Small intestine (tissue), 7 donors: Measurements from ENCODE around the gene FEM1C. TPM values are rescaled to one million over a fixed set of nuclear protein-coding genes. Genes with fewer than 3 reads are reported as not detected.

Experiments
- DNase-seq, 2 donors: peaks; one replicate each; pipeline versions ENCODE4 v3.0.0 to v3.0.0-alpha.2; 2013
- FAIRE-seq: peaks from 2 replicates; lab custom pipeline; 2012; peaks lifted over from hg19 to GRCh38; lab: Jason Lieb, UNC
- H3K27ac ChIP-seq, 3 donors: one replicate each; pipeline ENCODE4 v1.5.1; 2013; ENCODE audit warnings: low read length in 2 of 3, mild to moderate bottlenecking in 2 of 3, control low read depth in 1 of 3, inconsistent platforms in 1 of 3, low read depth in 1 of 3, moderate library complexity in 1 of 3
- H3K27me3 ChIP-seq, 3 donors: one replicate each; pipeline ENCODE4 v1.6.1; 2013; ENCODE audit warnings: low read length in 3 of 3, inconsistent platforms in 1 of 3; ENCODE audit not compliant: control insufficient read depth in 3 of 3, insufficient read depth in 3 of 3
- H3K36me3 ChIP-seq, 3 donors: one replicate each; pipeline ENCODE4 v1.6.1; 2013; ENCODE audit warnings: low read length in 3 of 3, inconsistent platforms in 1 of 3, low read depth in 1 of 3, mild to moderate bottlenecking in 1 of 3, moderate library complexity in 1 of 3; ENCODE audit not compliant: control insufficient read depth in 3 of 3, insufficient read depth in 2 of 3
- H3K4me1 ChIP-seq, 3 donors: one replicate each; pipeline ENCODE4 v1.6.1; 2013; ENCODE audit warnings: low read length in 2 of 3, inconsistent platforms in 1 of 3, low read depth in 1 of 3, mild to moderate bottlenecking in 1 of 3, moderate library complexity in 1 of 3; ENCODE audit not compliant: control insufficient read depth in 3 of 3, insufficient read depth in 2 of 3
- H3K4me3 ChIP-seq, 3 donors: one replicate each; pipeline ENCODE4 v1.5.1; 2013; ENCODE audit warnings: low read length in 3 of 3, control low read depth in 1 of 3, inconsistent platforms in 1 of 3, low read depth in 1 of 3, mild to moderate bottlenecking in 1 of 3, moderate library complexity in 1 of 3
- H3K9me3 ChIP-seq, 2 donors: one replicate each; pipeline ENCODE4 v1.6.1; 2013; ENCODE audit warnings: low read depth in 1 of 2, low read length in 1 of 2; ENCODE audit not compliant: control insufficient read depth in 2 of 2, insufficient read depth in 1 of 2
- WGBS, 3 donors: extraction: QIAGEN DNeasy Blood & Tissue Kit; methylation state at CpG; one replicate each; pipeline ENCODE4 v1.1.7; 2013; 5-methylcytosine and 5-hydroxymethylcytosine counted together
- polyA plus RNA-seq, 4 donors: library from polyadenylated mRNA; stranded (reverse) in 3 of 4; unstranded in 1 of 4; fragments of 200-250 nt in 3 of 4; fragments of 120-200 nt in 1 of 4; gene quantifications; one replicate each; pipeline versions ENCODE4 v1.2.1 to v1.2.3, GENCODE V29; 2013
- donor health status: healthy with polysubstance abuse.
- donor health status: control.
- donor health status: control.
- donor health status: Bipolar disorder and iron deficiency.
- donor health status: healthy.

FEM1C gene
- polyA plus RNA-seq, 4 donors: 7.9 to 18.9 (median 11.5) TPM

GRCh38 chr5:115583474-115583873 is 38.9 kb upstream of the FEM1C start:
- Histone ChIP-seq H3K36me3 (no peaks in the 10 kb centered on the region), H3K27ac (no peak overlapping the region), H3K9me3 (no peaks in the 10 kb centered on the region), H3K4me1 (no peaks in the 10 kb centered on the region), H3K27me3 (no peaks in the 10 kb centered on the region), H3K4me3 (no peak overlapping the region)
- FAIRE-seq: no peak
- DNase-seq: no peak
- 69 to 79% (median 76%) methylated on average over 3 of the region's 3 CpGs for WGBS, 3 donors

DNA sequence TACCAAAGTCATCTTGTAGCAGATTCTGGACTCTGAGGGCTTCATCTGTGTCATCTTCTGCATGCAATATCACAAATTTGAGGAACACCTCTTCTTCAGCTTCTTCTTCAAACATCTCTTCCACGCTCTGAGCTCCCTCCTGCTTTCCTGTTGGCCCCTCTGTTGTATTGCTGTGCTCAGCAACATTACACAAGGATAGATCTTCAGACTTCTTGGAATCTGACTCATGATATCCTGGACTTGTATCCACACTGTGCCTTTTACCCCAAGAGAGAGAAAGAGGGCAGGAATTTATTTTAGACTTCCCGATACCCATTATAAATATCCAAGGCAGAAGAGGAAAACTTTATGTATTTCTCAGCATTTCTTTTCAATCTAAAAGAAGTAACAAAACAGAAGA is 36.4 kb upstream of the FEM1C start:
- Histone ChIP-seq H3K36me3 (no peaks in the 10 kb centered on the region), H3K27ac (no peak overlapping the region), H3K9me3 (peaks cover 0 to 3% of the 10 kb centered on the region in 2 donors), H3K4me1 (no peaks in the 10 kb centered on the region), H3K27me3 (no peaks in the 10 kb centered on the region), H3K4me3 (no peak overlapping the region)
- 92 to 98% (median 96%) methylated on average over 2 of the region's 2 CpGs for WGBS, 3 donors
- FAIRE-seq (no peak), DNase-seq (no peak)

DNA sequence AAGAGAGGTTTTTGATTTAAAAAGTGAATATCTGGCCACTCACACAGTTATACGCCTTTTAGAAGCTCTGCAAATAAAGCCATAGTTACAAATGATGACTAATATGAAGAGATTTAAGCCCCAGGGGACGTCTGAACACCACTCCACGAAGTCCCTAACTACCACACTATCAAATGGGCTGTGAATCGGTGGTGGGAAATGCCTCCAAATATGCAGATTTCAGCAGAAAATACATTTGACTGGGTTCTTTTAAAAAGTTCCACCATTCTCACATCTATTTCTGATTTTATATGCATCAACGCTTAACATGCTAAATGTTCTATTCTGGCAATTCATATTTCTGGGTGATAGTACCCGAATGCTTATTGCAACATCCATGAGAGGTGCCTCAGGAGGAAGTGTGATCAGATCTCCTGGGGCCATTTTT is 35.2 kb upstream of the FEM1C start:
- Histone ChIP-seq H3K9me3 (peaks cover 0 to 3% of the 10 kb centered on the region in 2 donors), H3K36me3 (no peaks in the 10 kb centered on the region), H3K4me1 (no peaks in the 10 kb centered on the region), H3K27me3 (no peaks in the 10 kb centered on the region), H3K27ac (no peak overlapping the region), H3K4me3 (no peak overlapping the region)
- 69 to 90% (median 81%) methylated on average over 6 of the region's 6 CpGs for WGBS, 3 donors
- DNase-seq (no peak), FAIRE-seq (no peak)

DNA sequence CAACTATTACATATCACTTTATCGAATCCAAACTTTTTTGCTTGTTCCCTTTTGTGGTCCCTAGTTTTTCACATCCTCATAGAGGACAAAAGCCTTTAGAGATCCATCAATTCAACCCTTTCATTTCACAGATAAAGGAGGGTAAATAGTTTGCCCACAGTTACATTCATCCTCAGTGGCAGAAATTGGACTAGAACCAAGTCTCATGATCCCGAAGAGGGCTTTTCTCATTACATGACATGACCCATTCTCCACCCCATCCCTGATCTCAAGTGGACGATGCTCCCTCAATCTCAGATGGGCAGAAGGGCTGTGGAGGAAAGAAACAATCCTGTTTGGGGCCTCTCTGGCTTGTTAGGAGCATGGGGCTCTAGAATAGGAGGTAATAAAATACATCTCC is 34.6 kb upstream of the FEM1C start:
- no peak overlapping the region for H3K4me3 ChIP-seq
- FAIRE-seq (no peak), DNase-seq (no peak)
- H3K9me3 ChIP-seq: peaks cover 0 to 3% of the 10 kb centered on the region in 2 donors
- WGBS, 3 donors: 81 to 89% (median 87%) methylated on average over 3 of the region's 3 CpGs
- H3K27ac ChIP-seq: no peak overlapping the region
- no peaks in the 10 kb centered on the region for H3K4me1 ChIP-seq
- no peaks in the 10 kb centered on the region for H3K36me3 ChIP-seq
- H3K27me3 ChIP-seq: no peaks in the 10 kb centered on the region

DNA sequence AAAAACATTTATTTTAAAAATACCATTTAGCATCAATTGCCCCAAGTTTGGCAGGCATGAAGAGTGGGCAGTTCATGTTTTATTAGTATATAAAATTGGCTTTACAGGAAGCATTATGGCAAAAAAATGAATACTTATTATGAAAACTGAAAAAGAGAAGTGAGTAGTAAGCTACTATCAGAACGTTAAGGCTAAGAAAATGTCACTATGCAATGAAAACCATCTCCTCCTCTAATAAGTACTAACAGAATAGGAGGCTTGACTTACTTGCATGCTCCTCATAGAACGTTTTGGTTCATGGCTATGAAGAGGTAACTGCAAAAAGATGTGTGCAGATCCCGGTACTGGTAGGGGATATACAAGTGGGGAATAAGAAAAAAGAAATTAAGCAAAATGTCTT is 34.1 kb upstream of the FEM1C start:
- Histone ChIP-seq H3K9me3 (peaks cover 0 to 3% of the 10 kb centered on the region in 2 donors), H3K27me3 (no peaks in the 10 kb centered on the region), H3K4me1 (no peaks in the 10 kb centered on the region), H3K27ac (no peak overlapping the region), H3K36me3 (no peaks in the 10 kb centered on the region), H3K4me3 (no peak overlapping the region)
- WGBS, 3 donors: 77 to 93% (median 82%) methylated on average over 3 of the region's 3 CpGs
- FAIRE-seq (no peak), DNase-seq (no peak)

GRCh38 chr5:115577741-115578140 is 33.2 kb upstream of the FEM1C start:
- DNase-seq: no peak
- Histone ChIP-seq H3K27ac (no peak overlapping the region), H3K27me3 (no peaks in the 10 kb centered on the region), H3K36me3 (no peaks in the 10 kb centered on the region), H3K4me3 (no peak overlapping the region), H3K9me3 (peaks cover 0 to 3% of the 10 kb centered on the region in 2 donors), H3K4me1 (no peaks in the 10 kb centered on the region)
- WGBS, 3 donors: 80 to 91% (median 88%) methylated on average over 6 of the region's 6 CpGs
- FAIRE-seq: no peak

DNA sequence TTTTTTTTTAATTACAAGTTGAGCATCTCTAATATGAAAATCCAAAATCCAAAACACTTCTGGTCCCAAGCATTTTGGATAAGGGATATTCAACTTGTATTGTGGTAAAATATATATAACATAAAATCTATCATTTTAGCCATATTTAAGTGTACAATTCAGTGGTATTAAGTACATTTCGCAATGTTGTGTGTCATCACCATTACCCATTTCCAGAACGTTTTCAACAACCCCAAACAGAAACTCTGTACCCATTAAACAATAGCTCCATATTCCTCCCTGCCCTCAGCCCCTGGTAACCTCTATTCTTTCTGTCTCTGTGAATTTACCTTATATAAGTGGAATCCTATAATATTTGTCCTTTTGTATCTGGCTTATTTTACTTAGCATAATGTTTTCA is 32.8 kb upstream of the FEM1C start:
- 69 to 83% (median 75%) methylated on average over 2 of the region's 2 CpGs for WGBS, 3 donors
- no peaks in the 10 kb centered on the region for H3K36me3 ChIP-seq

GRCh38 chr5:115575167-115576070 is 30.8 kb upstream of the FEM1C start:
- H3K36me3 ChIP-seq: no peaks in the 10 kb centered on the region
- no peaks in the 10 kb centered on the region for H3K4me1 ChIP-seq
- peaks cover 0 to 3% of the 10 kb centered on the region in 2 donors for H3K9me3 ChIP-seq
- FAIRE-seq: no peak
- H3K27me3 ChIP-seq: no peaks in the 10 kb centered on the region
- no peak for DNase-seq
- no peak overlapping the region for H3K4me3 ChIP-seq
- WGBS, 3 donors: 74 to 88% (median 85%) methylated on average over 5 of the region's 5 CpGs
- no peak overlapping the region for H3K27ac ChIP-seq

More for the DNA sequence above, 32.8 kb upstream of the FEM1C start:
- no peak for FAIRE-seq
- Histone ChIP-seq H3K27me3 (no peaks in the 10 kb centered on the region), H3K4me1 (no peaks in the 10 kb centered on the region), H3K27ac (no peak overlapping the region), H3K9me3 (peaks cover 0 to 3% of the 10 kb centered on the region in 2 donors), H3K4me3 (no peak overlapping the region)
- DNase-seq: no peak
